K562 (cell line): ENCODE results near the gene IGF2R. TPM values are rescaled to one million over a fixed set of nuclear protein-coding genes. Genes with fewer than 3 reads are reported as not detected.

ENCODE experiments used
- CEBPG ChIP-seq, 3 experiments: fragments of 200-800 bp in 1 of 3; sonication (Bioruptor generic) in 1 of 3; sonication (generic) in 1 of 3; formaldehyde crosslinking in 1 of 3; IDR thresholded peaks in 2 of 3; conservative IDR thresholded peaks in 1 of 3; 2 replicates each; pipeline versions ENCODE4 v1.6.1 to v1.8.0; 2016 to 2022; ENCODE audit warnings: missing compliant biosample characterization in 2 of 3, missing genetic modification characterization in 2 of 3, mild to moderate bottlenecking in 1 of 3, missing genetic modification reagents in 1 of 3
- E2F5 ChIP-seq: sonication (generic); formaldehyde crosslinking; IDR thresholded peaks from 2 replicates; pipeline ENCODE4 v1.8.0; 2022; ENCODE audit warnings: mild to moderate bottlenecking, missing genetic modification reagents
- E4F1 ChIP-seq: fragments of 250-450 bp; sonication (Bioruptor Pico); IDR thresholded peaks from 2 replicates; pipeline ENCODE4 v1.5.0; 2021; ENCODE audit warnings: mild to moderate bottlenecking, borderline replicate concordance
- MAFG ChIP-seq: fragments of 450-650 bp; conservative IDR thresholded peaks from 2 replicates; pipeline ENCODE4 v1.6.1; 2016; ENCODE audit warnings: missing genetic modification characterization, missing compliant biosample characterization
- SRSF3 ChIP-seq: fragments of 200-400 bp; formaldehyde crosslinking; IDR thresholded peaks from 2 replicates; pipeline ENCODE4 v1.6.1; 2016; ENCODE audit warnings: mild to moderate bottlenecking, low read length, moderate library complexity; ENCODE audit not compliant: insufficient read depth
- TFAM ChIP-seq: fragments of 250-450 bp; sonication (Bioruptor Pico); conservative IDR thresholded peaks from 2 replicates; pipeline ENCODE4 v1.5.0; 2021; ENCODE audit warnings: mild to moderate bottlenecking, moderate library complexity
- THRAP3 ChIP-seq: fragments of 450-650 bp; IDR thresholded peaks from 2 replicates; pipeline ENCODE4 v1.6.1; 2016; ENCODE audit warnings: mild to moderate bottlenecking, inconsistent platforms, borderline replicate concordance
- ZBTB40 ChIP-seq, 2 experiments: fragments of 450-650 bp in 1 of 2; sonication (generic) in 1 of 2; formaldehyde crosslinking in 1 of 2; IDR thresholded peaks; 2 replicates each; pipeline versions ENCODE4 v1.7.1 to v1.9.0; 2016 to 2022; ENCODE audit warnings: inconsistent platforms in 1 of 2, mild to moderate bottlenecking in 1 of 2, missing genetic modification reagents in 1 of 2
- ZBTB5 ChIP-seq: fragments of 450-650 bp; IDR thresholded peaks from 2 replicates; pipeline ENCODE4 v1.6.1; 2017; ENCODE audit warnings: antibody characterized with exemption
- ZNF699 ChIP-seq: fragments of 250-450 bp; sonication (Bioruptor Pico); IDR thresholded peaks from 2 replicates; pipeline ENCODE4 v1.8.0; 2021; ENCODE audit warnings: mild to moderate bottlenecking, moderate library complexity; ENCODE audit not compliant: insufficient replicate concordance
- polyA plus RNA-seq, 8 experiments: library from polyadenylated mRNA; depleted of rRNA in 4 of 8; stranded (reverse) in 5 of 8; unstranded in 3 of 8; fragments of >200 nt; fragmentation: Nextera tagmentation in 2 of 8; fragmentation: Illumina TruSeq in 1 of 8; extraction: Ambion mirVana in 2 of 8; extraction: Trizol in 1 of 8; gene quantifications; 2 replicates each; pipeline versions ENCODE4 v1.2.1 to v1.2.3, GENCODE V29; 2011 to 2014; ENCODE audit warnings: inconsistent platforms in 1 of 8, missing spikeins in 1 of 8
- total RNA-seq, 7 experiments: library from RNA; depleted of rRNA in 6 of 7; stranded (reverse); fragments of >200 nt in 6 of 7; fragmentation: Illumina TruSeq in 2 of 7; extraction: Trizol in 2 of 7; gene quantifications; 2 replicates each; pipeline versions ENCODE4 v1.2.1 to v1.2.3, GENCODE V29; 2011 to 2021; ENCODE audit warnings: low replicate concordance in 1 of 7

Gene IGF2R
- total and polyA plus RNA-seq, 9 of the 15 experiments (the other 6 are each of a cell fraction or from before 2014, with no cell fraction given): 3.5 to 92.3 (median 34.5) TPM

GRCh38 chr6:160137989-160138835 lies 169.3 kb downstream of the IGF2R start (continued):
- TF ChIP-seq E4F1 (CRISPR knock-in tag): no peak
- TF ChIP-seq E2F5: no peak
- TF ChIP-seq CEBPG (CRISPR knock-in tag; IDR thresholded peaks at IDR 0.05): no peak
- no peak for TF ChIP-seq CEBPG (tag; conservative IDR thresholded peaks at IDR 0.05 in 1 of 2, IDR thresholded peaks at IDR 0.05 in 1 of 2)
- TF ChIP-seq ZBTB5: no peak
- no peak for TF ChIP-seq SRSF3
- no peak for TF ChIP-seq ZBTB40 (IDR thresholded peaks at IDR 0.05)
- no peak for TF ChIP-seq ZBTB40 (CRISPR knock-in tag; IDR thresholded peaks at IDR 0.05)
- no peak for TF ChIP-seq ZNF699
- TF ChIP-seq MAFG (tag): no peak
- TF ChIP-seq TFAM (CRISPR knock-in tag): no peak
- TF ChIP-seq THRAP3: no peak
